MCF 10A (cell line): Measurements from ENCODE around the gene ARSG. TPM values are rescaled to one million over a fixed set of nuclear protein-coding genes. Genes with fewer than 3 reads are reported as not detected.

Experiments used
- BruUV-seq: library from RNA; stranded (reverse); fragments of 400-500 nt; replicated peaks from 2 replicates; lab custom pipeline; 2021; lab: Mats Ljungman, UMichigan
- CTCF ChIA-PET: fragments of 300-600 bp; sonication (Branson Sonifier 250); formaldehyde crosslinking; extraction: SDS; loops from one replicate; lab custom pipeline; 2021; ENCODE audit warnings: antibody characterized with exemption, inconsistent platforms; lab: Yijun Ruan, JAX
- POLR2A ChIA-PET: fragments of 300-600, 350-650 bp; sonication (Branson Sonifier 250); formaldehyde crosslinking; extraction: SDS; loops from one replicate; lab custom pipeline; 2020; ENCODE audit warnings: antibody characterized with exemption, inconsistent platforms; lab: Yijun Ruan, JAX
- DNase-seq: peaks from one replicate; pipeline ENCODE4 v3.0.0-alpha.2; 2018; ENCODE audit not compliant: unreplicated experiment
- H3K27ac Mint-ChIP-seq: one replicate; pipeline ENCODE4 v1.8.0; 2022; ENCODE audit warnings: mild to moderate bottlenecking, low read depth, mixed read lengths; ENCODE audit not compliant: unreplicated experiment
- H3K27me3 Mint-ChIP-seq: one replicate; pipeline ENCODE4 v1.8.0; 2022; ENCODE audit warnings: mixed read lengths; ENCODE audit not compliant: insufficient read depth, unreplicated experiment
- H3K36me3 Mint-ChIP-seq: one replicate; pipeline ENCODE4 v1.8.0; 2022; ENCODE audit warnings: mild to moderate bottlenecking, moderate library complexity, mixed read lengths; ENCODE audit not compliant: insufficient read depth, unreplicated experiment
- H3K4me1 Mint-ChIP-seq: one replicate; pipeline ENCODE4 v1.8.0; 2022; ENCODE audit warnings: mixed read lengths; ENCODE audit not compliant: insufficient read depth, unreplicated experiment
- H3K4me3 Mint-ChIP-seq: one replicate; pipeline ENCODE4 v1.8.0; 2022; ENCODE audit warnings: mild to moderate bottlenecking, moderate library complexity, mixed read lengths; ENCODE audit not compliant: unreplicated experiment
- H3K9me3 Mint-ChIP-seq: one replicate; pipeline ENCODE4 v1.8.0; 2022; ENCODE audit warnings: mixed read lengths; ENCODE audit not compliant: unreplicated experiment
- CTCF ChIP-seq: fragments of 200-600 bp; IDR thresholded peaks from one replicate; pipeline ENCODE4 v1.8.0; 2022; ENCODE audit warnings: antibody characterized with exemption, mild to moderate bottlenecking; ENCODE audit not compliant: unreplicated experiment
- intact Hi-C: fragments of 100-400 bp; cut with micrococcal nuclease; formaldehyde crosslinking; loops from 2 replicates; pipeline ENCODE4 v1.14.1; 2022
- total RNA-seq: library from RNA; stranded (reverse); gene quantifications from 2 replicates; pipeline ENCODE4 v1.2.3, GENCODE V29; 2022

Gene ARSG
- total RNA-seq, 1 experiment from 2014 or later = 5.9 TPM

GRCh38 chr17:68424203-68424602, 132.9 kb downstream of the ARSG start:
- intact Hi-C loops = no loop called here
- CTCF ChIA-PET = interaction anchor here (1.4 to 1.5 kb wide), 2 partner anchors 24 to 161 kb away, joined by 3 read pairs; no protein-coding TSS in a partner anchor
- Mint-ChIP-seq H3K27me3 (no peaks in the 10 kb centered on the region), H3K9me3 (no peaks in the 10 kb centered on the region), H3K27ac (no peak overlapping the region), H3K4me3 (no peak overlapping the region), H3K4me1 (no peaks in the 10 kb centered on the region), H3K36me3 (peaks cover 37% of the 10 kb centered on the region)
- no peak for DNase-seq
- TF ChIP-seq CTCF = no peak
- no TSS peak for BruUV-seq
- POLR2A ChIA-PET = interaction anchor here (2.1 kb wide), 1 partner anchor 9 kb away, joined by 7 read pairs; no protein-coding TSS in a partner anchor

- intact Hi-C loops = no loop called here
- no peak for DNase-seq
- peaks cover 39% of the 10 kb centered on the region for H3K36me3 Mint-ChIP-seq
- H3K4me1 Mint-ChIP-seq = no peaks in the 10 kb centered on the region
- no peak overlapping the region for H3K4me3 Mint-ChIP-seq
- H3K27ac Mint-ChIP-seq = no peak overlapping the region
- no peaks in the 10 kb centered on the region for H3K9me3 Mint-ChIP-seq
- H3K27me3 Mint-ChIP-seq = no peaks in the 10 kb centered on the region
- CTCF ChIA-PET = interaction anchor here (0.7 to 1.5 kb wide), 5 partner anchors 9 to 162 kb away, joined by 3 read pairs; no protein-coding TSS in a partner anchor
- TF ChIP-seq CTCF = no peak
- BruUV-seq = no TSS peak
- POLR2A ChIA-PET = interaction anchor here (2.1 kb wide), 1 partner anchor 9 kb away, joined by 7 read pairs; no protein-coding TSS in a partner anchor
Observed at GRCh38 chr17:68424861-68425260, 133.6 kb downstream of the ARSG start.

GRCh38 chr17:68425979-68426378, 134.7 kb downstream of the ARSG start:
- H3K27me3 Mint-ChIP-seq = no peaks in the 10 kb centered on the region
- intact Hi-C loops = no loop called here
- POLR2A ChIA-PET = interaction anchor here (2.1 kb wide), 1 partner anchor 11 kb away, joined by 7 read pairs; no protein-coding TSS in a partner anchor
- no peak overlapping the region for H3K27ac Mint-ChIP-seq
- CTCF ChIA-PET = no interaction called here
- no peak for DNase-seq
- no peak overlapping the region for H3K4me3 Mint-ChIP-seq
- no peaks in the 10 kb centered on the region for H3K4me1 Mint-ChIP-seq
- no peak for TF ChIP-seq CTCF
- H3K9me3 Mint-ChIP-seq = no peaks in the 10 kb centered on the region
- no TSS peak for BruUV-seq
- H3K36me3 Mint-ChIP-seq = peaks cover 41% of the 10 kb centered on the region

GRCh38 chr17:68427575-68427974, 136.3 kb downstream of the ARSG start:
- ChIA-PET POLR2A (no interaction called here), CTCF (interaction anchor here (0.6 to 1.6 kb wide), 4 partner anchors 8 to 164 kb away, joined by 3 to 7 read pairs (median 4); no protein-coding TSS in a partner anchor)
- H3K4me1 Mint-ChIP-seq = no peaks in the 10 kb centered on the region
- no peak for TF ChIP-seq CTCF
- H3K9me3 Mint-ChIP-seq = no peaks in the 10 kb centered on the region
- peaks cover 45% of the 10 kb centered on the region for H3K36me3 Mint-ChIP-seq
- no peaks in the 10 kb centered on the region for H3K27me3 Mint-ChIP-seq
- intact Hi-C loops = no loop called here
- H3K4me3 Mint-ChIP-seq = no peak overlapping the region
- no peak overlapping the region for H3K27ac Mint-ChIP-seq
- BruUV-seq = no TSS peak
- DNase-seq = no peak
